ENCODE data around the gene PTCSC3.

DNA sequence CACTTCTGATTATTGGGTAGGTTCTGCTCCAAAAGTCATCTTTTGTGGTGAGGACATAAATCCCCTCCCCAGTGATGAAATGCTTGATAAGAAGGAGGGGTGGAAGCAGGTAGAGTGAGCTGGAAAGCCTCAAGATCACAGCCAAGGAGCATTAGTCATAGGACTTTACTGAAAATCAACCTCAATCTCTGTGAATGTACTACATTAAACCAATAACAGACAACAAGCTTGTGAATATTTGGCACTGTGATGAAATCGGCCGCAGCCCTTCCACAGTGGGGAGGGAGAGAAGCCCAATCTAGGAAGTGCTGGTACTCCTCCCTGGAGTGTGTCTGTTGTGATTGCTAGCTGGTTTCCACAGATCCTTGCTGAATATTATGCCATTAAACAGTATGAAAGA, 41.2 kb upstream of the PTCSC3 start:
- no peak for TF ChIP-seq CTCF (IDR thresholded peaks at IDR 0.05)
- TF ChIP-seq POLR2A (IDR thresholded peaks at IDR 0.05): no peak

All from tibial nerve (tissue), 3 donors.